H1 (cell line): ENCODE results near the gene FAM163A. TPM values are rescaled to one million over a fixed set of nuclear protein-coding genes. Genes with fewer than 3 reads are reported as not detected.

Experiments used
- BACH1 ChIP-seq: IDR thresholded peaks from 2 replicates; pipeline ENCODE4 v1.6.1; 2012; ENCODE audit warnings: low read length, improper control_type of control experiment
- JUN ChIP-seq: IDR thresholded peaks from 2 replicates; pipeline ENCODE4 v1.6.1; 2011; ENCODE audit warnings: low read depth, mild to moderate bottlenecking, improper control_type of control experiment, low read length
- KDM1A ChIP-seq: fragments of 200-600, 300-600 bp; sonication (generic); IDR thresholded peaks from 2 replicates; pipeline ENCODE4 v1.7.1; 2016; ENCODE audit warnings: mild to moderate bottlenecking, low read length, borderline replicate concordance
- SIX5 ChIP-seq: IDR thresholded peaks from 2 replicates; pipeline ENCODE4 v1.6.1; 2011; ENCODE audit warnings: mild to moderate bottlenecking, low read depth, low read length
- USF2 ChIP-seq: IDR thresholded peaks from 2 replicates; pipeline ENCODE4 v1.6.1; 2011; ENCODE audit warnings: low read length, improper control_type of control experiment
- polyA plus RNA-seq, 7 experiments: library from polyadenylated mRNA; depleted of rRNA in 3 of 7; stranded (reverse) in 5 of 7; unstranded in 2 of 7; fragments of >200 nt in 5 of 7; fragments of 200-250 nt in 2 of 7; gene quantifications; 1 replicate in 5 of 7; 2 replicates in 1 of 7; 4 replicates in 1 of 7; pipeline versions ENCODE4 v1.2.1 to v1.2.3, GENCODE V29; 2011 to 2013; ENCODE audit warnings: missing spikeins in 2 of 7, mixed read lengths in 2 of 7
- total RNA-seq: library from RNA; stranded (reverse); fragmentation: NEBNext Ultra II Directional; extraction: Animal tissue kit (Norgen Biotek cat#: 25700); gene quantifications from 2 replicates; pipeline ENCODE4 v1.2.1, GENCODE V29; 2021

The FAM163A gene
- total and polyA plus RNA-seq, 2 of the 8 experiments (the other 6 are each of a cell fraction or from before 2014, with no cell fraction given), result 0.13 to 0.18 TPM

DNA sequence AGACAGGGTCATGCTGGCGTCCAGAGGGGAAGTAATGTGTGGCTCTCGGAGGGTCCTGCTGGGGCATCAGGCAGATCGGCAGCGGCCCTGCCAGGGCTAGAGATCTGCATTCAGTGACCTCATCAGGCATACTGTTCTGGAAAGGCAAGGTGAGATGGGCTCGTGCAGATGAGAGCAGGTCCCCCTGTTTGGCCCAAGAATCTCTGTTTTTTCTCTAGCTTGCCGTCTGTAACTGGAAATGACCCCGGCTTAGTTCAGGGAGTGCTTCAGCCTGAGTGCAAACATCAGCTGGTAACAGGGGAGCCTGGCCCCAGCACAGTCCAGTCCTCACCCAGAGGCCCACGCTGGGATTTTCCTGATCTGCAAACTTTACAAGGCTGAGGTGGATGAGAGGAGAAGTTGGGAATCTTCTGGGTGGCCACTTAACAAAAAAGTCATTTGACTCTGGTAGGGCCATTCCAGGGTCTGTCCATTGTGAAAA, 2.1 kb downstream of the FAM163A start (continued):
- TF ChIP-seq USF2 (no peak), SIX5 (no peak), JUN (no peak), KDM1A (no peak), BACH1 (no peak)
